K562 (cell line): ENCODE data around the gene PI4KA. TPM values are rescaled to one million over a fixed set of nuclear protein-coding genes. Genes with fewer than 3 reads are reported as not detected.
A peak's percentile ranks its signal among the peaks of the same experiment; 100 is the strongest.

Source experiments
- CBX1 ChIP-seq: sonication (generic); IDR thresholded peaks from 2 replicates; pipeline ENCODE4 v1.6.1; 2016; ENCODE audit warnings: antibody characterized with exemption, low read depth, mild to moderate bottlenecking
- MED1 ChIP-seq: sonication (generic); formaldehyde crosslinking; IDR thresholded peaks from 2 replicates; pipeline ENCODE4 v1.8.1; 2023; ENCODE audit warnings: missing genetic modification reagents, borderline replicate concordance
- NFATC3 ChIP-seq: fragments of 450-650 bp; IDR thresholded peaks from 2 replicates; pipeline ENCODE4 v1.6.1; 2017; ENCODE audit warnings: mild to moderate bottlenecking
- NFXL1 ChIP-seq: fragments of 450-650 bp; formaldehyde crosslinking; IDR thresholded peaks from 2 replicates; pipeline ENCODE4 v1.4.0; 2021; ENCODE audit warnings: mild to moderate bottlenecking
- NR4A1 ChIP-seq, 2 experiments: fragments of 250-450 bp in 1 of 2; fragments of 450-650 bp in 1 of 2; sonication (Bioruptor Pico) in 1 of 2; IDR thresholded peaks; 2 replicates each; pipeline versions ENCODE4 v1.4.0 to v1.6.1; 2016 to 2020; ENCODE audit warnings: mild to moderate bottlenecking in 2 of 2, missing compliant biosample characterization in 1 of 2, missing genetic modification characterization in 1 of 2, moderate library complexity in 1 of 2
- PPARD ChIP-seq: fragments of 250-450 bp; sonication (Bioruptor Pico); IDR thresholded peaks from 2 replicates; pipeline ENCODE4 v1.8.0; 2022; ENCODE audit warnings: inconsistent platforms, mild to moderate bottlenecking, moderate library complexity
- SREBF1 ChIP-seq: fragments of 150-350 bp; IDR thresholded peaks from 2 replicates; pipeline ENCODE4 v1.6.1; 2014; ENCODE audit warnings: antibody characterized with exemption, low read depth, low read length, borderline replicate concordance
- ZNF75A ChIP-seq: fragments of 450-650 bp; formaldehyde crosslinking; IDR thresholded peaks from 2 replicates; pipeline ENCODE4 v1.4.0; 2020; ENCODE audit warnings: mild to moderate bottlenecking
- ZNF766 ChIP-seq: fragments of 200-800 bp; sonication (Bioruptor generic); conservative IDR thresholded peaks from 2 replicates; pipeline ENCODE4 v1.6.1; 2016; ENCODE audit warnings: missing genetic modification characterization, missing compliant biosample characterization
- polyA plus RNA-seq, 8 experiments: library from polyadenylated mRNA; depleted of rRNA in 4 of 8; stranded (reverse) in 5 of 8; unstranded in 3 of 8; fragments of >200 nt; fragmentation: Nextera tagmentation in 2 of 8; fragmentation: Illumina TruSeq in 1 of 8; extraction: Ambion mirVana in 2 of 8; extraction: Trizol in 1 of 8; gene quantifications; 2 replicates each; pipeline versions ENCODE4 v1.2.1 to v1.2.3, GENCODE V29; 2011 to 2014; ENCODE audit warnings: inconsistent platforms in 1 of 8, missing spikeins in 1 of 8
- total RNA-seq, 7 experiments: library from RNA; depleted of rRNA in 6 of 7; stranded (reverse); fragments of >200 nt in 6 of 7; fragmentation: Illumina TruSeq in 2 of 7; extraction: Trizol in 2 of 7; gene quantifications; 2 replicates each; pipeline versions ENCODE4 v1.2.1 to v1.2.3, GENCODE V29; 2011 to 2021; ENCODE audit warnings: low replicate concordance in 1 of 7
- TF ChIP-seq, protein P1 (sequence below): sonication (generic); formaldehyde crosslinking; IDR thresholded peaks from 2 replicates; pipeline ENCODE4 v1.8.0; 2022; ENCODE audit warnings: missing genetic modification reagents, mild to moderate bottlenecking, borderline replicate concordance
- TF ChIP-seq, protein P2 (sequence below): sonication (generic); formaldehyde crosslinking; IDR thresholded peaks from 2 replicates; pipeline ENCODE4 v1.8.1; 2023; ENCODE audit warnings: mild to moderate bottlenecking, missing genetic modification reagents
- TF ChIP-seq, protein P3 (sequence below): fragments of 250-450 bp; sonication (Bioruptor Pico); IDR thresholded peaks from 2 replicates; pipeline ENCODE4 v1.8.0; 2022; ENCODE audit warnings: inconsistent platforms
- TF ChIP-seq, protein P4 (sequence below): IDR thresholded peaks from 2 replicates; pipeline ENCODE4 v1.6.1; 2016; ENCODE audit warnings: missing genetic modification characterization, missing compliant biosample characterization
- TF ChIP-seq, protein P5 (sequence below): sonication (generic); formaldehyde crosslinking; IDR thresholded peaks from 2 replicates; pipeline ENCODE4 v1.8.0; 2022; ENCODE audit warnings: missing genetic modification reagents, mild to moderate bottlenecking, moderate library complexity, borderline replicate concordance
- TF ChIP-seq, protein P6 (sequence below): sonication (generic); formaldehyde crosslinking; IDR thresholded peaks from 2 replicates; pipeline ENCODE4 v1.8.0; 2023; ENCODE audit warnings: mild to moderate bottlenecking, missing genetic modification reagents

Gene PI4KA
- total and polyA plus RNA-seq, 9 of the 15 experiments (the other 6 are each of a cell fraction or from before 2014, with no cell fraction given), result 7.3 to 187 (median 84.7) TPM

DNA sequence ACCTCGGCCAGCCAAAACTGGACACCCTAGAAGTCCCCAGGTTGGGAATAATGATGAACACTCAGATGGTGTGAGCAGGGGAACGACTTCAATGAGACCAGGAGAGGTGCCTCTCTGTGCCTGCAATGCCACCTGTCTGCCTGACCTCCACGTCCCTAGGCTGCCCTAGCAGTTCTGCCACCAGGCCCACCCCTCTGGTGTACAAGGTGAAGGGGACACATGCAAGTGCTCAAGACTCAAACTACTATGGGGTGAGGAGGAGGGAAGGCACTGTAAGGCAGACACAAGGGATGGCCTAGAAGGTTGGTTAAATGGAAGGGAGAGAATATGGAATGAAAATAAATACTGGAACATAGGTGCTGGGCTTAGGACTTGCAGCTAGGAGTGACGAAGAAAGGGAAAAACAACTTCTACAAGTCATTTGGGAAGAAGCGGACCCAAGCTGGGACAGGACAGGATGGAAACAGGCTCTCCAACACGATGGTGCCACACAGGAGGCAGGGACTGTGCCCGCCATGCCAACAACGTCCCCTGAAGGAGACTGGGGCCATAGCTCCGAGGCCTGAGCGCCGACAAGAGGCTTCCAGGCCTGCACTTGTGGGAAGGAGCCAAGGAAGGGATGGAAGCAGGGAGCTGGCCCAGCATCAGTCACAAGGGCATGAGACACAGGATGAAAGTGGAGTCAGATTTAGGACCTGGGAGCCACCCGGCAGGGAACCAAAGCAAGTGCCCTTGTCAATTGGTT is 66.2 kb downstream of the PI4KA start (continued):
- TF ChIP-seq PPARD, result peak; percentile 51; the same call in 1 of the 2 replicates
- TF ChIP-seq, protein P1, sequence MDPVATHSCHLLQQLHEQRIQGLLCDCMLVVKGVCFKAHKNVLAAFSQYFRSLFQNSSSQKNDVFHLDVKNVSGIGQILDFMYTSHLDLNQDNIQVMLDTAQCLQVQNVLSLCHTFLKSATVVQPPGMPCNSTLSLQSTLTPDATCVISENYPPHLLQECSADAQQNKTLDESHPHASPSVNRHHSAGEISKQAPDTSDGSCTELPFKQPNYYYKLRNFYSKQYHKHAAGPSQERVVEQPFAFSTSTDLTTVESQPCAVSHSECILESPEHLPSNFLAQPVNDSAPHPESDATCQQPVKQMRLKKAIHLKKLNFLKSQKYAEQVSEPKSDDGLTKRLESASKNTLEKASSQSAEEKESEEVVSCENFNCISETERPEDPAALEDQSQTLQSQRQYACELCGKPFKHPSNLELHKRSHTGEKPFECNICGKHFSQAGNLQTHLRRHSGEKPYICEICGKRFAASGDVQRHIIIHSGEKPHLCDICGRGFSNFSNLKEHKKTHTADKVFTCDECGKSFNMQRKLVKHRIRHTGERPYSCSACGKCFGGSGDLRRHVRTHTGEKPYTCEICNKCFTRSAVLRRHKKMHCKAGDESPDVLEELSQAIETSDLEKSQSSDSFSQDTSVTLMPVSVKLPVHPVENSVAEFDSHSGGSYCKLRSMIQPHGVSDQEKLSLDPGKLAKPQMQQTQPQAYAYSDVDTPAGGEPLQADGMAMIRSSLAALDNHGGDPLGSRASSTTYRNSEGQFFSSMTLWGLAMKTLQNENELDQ (CRISPR knock-in tag), result no peak
- peak; percentile 65; the same call in 1 of the 2 replicates for TF ChIP-seq NR4A1 (CRISPR knock-in tag; IDR thresholded peaks at IDR 0.05)
- TF ChIP-seq NR4A1 (tag; IDR thresholded peaks at IDR 0.05), result no peak
- TF ChIP-seq CBX1, result no peak
- TF ChIP-seq ZNF75A, result no peak
- no peak for TF ChIP-seq SREBF1
- TF ChIP-seq NFXL1 (CRISPR knock-in tag), result no peak
- TF ChIP-seq, protein P2, sequence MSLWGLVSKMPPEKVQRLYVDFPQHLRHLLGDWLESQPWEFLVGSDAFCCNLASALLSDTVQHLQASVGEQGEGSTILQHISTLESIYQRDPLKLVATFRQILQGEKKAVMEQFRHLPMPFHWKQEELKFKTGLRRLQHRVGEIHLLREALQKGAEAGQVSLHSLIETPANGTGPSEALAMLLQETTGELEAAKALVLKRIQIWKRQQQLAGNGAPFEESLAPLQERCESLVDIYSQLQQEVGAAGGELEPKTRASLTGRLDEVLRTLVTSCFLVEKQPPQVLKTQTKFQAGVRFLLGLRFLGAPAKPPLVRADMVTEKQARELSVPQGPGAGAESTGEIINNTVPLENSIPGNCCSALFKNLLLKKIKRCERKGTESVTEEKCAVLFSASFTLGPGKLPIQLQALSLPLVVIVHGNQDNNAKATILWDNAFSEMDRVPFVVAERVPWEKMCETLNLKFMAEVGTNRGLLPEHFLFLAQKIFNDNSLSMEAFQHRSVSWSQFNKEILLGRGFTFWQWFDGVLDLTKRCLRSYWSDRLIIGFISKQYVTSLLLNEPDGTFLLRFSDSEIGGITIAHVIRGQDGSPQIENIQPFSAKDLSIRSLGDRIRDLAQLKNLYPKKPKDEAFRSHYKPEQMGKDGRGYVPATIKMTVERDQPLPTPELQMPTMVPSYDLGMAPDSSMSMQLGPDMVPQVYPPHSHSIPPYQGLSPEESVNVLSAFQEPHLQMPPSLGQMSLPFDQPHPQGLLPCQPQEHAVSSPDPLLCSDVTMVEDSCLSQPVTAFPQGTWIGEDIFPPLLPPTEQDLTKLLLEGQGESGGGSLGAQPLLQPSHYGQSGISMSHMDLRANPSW, result peak; percentile 44; the same call in 1 of the 2 replicates
- TF ChIP-seq, protein P3, sequence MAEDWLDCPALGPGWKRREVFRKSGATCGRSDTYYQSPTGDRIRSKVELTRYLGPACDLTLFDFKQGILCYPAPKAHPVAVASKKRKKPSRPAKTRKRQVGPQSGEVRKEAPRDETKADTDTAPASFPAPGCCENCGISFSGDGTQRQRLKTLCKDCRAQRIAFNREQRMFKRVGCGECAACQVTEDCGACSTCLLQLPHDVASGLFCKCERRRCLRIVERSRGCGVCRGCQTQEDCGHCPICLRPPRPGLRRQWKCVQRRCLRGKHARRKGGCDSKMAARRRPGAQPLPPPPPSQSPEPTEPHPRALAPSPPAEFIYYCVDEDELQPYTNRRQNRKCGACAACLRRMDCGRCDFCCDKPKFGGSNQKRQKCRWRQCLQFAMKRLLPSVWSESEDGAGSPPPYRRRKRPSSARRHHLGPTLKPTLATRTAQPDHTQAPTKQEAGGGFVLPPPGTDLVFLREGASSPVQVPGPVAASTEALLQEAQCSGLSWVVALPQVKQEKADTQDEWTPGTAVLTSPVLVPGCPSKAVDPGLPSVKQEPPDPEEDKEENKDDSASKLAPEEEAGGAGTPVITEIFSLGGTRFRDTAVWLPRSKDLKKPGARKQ, result no peak
- no peak for TF ChIP-seq ZNF766 (CRISPR knock-in tag)
- TF ChIP-seq, protein P4, sequence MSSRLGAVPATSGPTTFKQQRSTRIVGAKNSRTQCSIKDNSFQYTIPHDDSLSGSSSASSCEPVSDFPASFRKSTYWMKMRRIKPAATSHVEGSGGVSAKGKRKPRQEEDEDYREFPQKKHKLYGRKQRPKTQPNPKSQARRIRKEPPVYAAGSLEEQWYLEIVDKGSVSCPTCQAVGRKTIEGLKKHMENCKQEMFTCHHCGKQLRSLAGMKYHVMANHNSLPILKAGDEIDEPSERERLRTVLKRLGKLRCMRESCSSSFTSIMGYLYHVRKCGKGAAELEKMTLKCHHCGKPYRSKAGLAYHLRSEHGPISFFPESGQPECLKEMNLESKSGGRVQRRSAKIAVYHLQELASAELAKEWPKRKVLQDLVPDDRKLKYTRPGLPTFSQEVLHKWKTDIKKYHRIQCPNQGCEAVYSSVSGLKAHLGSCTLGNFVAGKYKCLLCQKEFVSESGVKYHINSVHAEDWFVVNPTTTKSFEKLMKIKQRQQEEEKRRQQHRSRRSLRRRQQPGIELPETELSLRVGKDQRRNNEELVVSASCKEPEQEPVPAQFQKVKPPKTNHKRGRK (tag), result no peak
- no peak for TF ChIP-seq MED1 (CRISPR knock-in tag)
- TF ChIP-seq, protein P5, sequence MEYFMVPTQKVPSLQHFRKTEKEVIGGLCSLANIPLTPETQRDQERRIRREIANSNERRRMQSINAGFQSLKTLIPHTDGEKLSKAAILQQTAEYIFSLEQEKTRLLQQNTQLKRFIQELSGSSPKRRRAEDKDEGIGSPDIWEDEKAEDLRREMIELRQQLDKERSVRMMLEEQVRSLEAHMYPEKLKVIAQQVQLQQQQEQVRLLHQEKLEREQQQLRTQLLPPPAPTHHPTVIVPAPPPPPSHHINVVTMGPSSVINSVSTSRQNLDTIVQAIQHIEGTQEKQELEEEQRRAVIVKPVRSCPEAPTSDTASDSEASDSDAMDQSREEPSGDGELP, result no peak
- TF ChIP-seq NFATC3, result no peak
- TF ChIP-seq, protein P6, sequence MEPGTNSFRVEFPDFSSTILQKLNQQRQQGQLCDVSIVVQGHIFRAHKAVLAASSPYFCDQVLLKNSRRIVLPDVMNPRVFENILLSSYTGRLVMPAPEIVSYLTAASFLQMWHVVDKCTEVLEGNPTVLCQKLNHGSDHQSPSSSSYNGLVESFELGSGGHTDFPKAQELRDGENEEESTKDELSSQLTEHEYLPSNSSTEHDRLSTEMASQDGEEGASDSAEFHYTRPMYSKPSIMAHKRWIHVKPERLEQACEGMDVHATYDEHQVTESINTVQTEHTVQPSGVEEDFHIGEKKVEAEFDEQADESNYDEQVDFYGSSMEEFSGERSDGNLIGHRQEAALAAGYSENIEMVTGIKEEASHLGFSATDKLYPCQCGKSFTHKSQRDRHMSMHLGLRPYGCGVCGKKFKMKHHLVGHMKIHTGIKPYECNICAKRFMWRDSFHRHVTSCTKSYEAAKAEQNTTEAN (CRISPR knock-in tag), result no peak
